CD4-positive, alpha-beta memory T cell (primary cell): ENCODE data around the gene KIF26B. TPM values are rescaled to one million over a fixed set of nuclear protein-coding genes. Genes with fewer than 3 reads are reported as not detected.

Experiments
- CTCF ChIA-PET: fragments of 350-600 bp; sonication (Branson Sonifier 250); formaldehyde crosslinking; loops from one replicate; lab custom pipeline; 2021; ENCODE audit warnings: inconsistent platforms; ENCODE audit not compliant: partially characterized antibody; lab: Charles Lee
- POLR2A ChIA-PET: fragments of 350-600 bp; sonication (Branson Sonifier 250); formaldehyde crosslinking; loops from one replicate; lab custom pipeline; 2021; ENCODE audit not compliant: partially characterized antibody; lab: Charles Lee
- DNase-seq, 5 donors: peaks; one replicate each; pipeline versions ENCODE4 v3.0.0 to v3.0.0-alpha.2; 2020 to 2022; ENCODE audit warnings: mixed read lengths in 1 of 5
- H3K27ac ChIP-seq: one replicate; pipeline ENCODE4 v1.7.0; 2013; ENCODE audit warnings: low read depth, low read length
- H3K27me3 ChIP-seq: 2 replicates; pipeline ENCODE4 v1.7.0; 2013; ENCODE audit warnings: mild to moderate bottlenecking, low read length, moderate library complexity; ENCODE audit not compliant: insufficient read depth
- H3K36me3 ChIP-seq: 2 replicates; pipeline ENCODE4 v1.7.0; 2013; ENCODE audit warnings: mild to moderate bottlenecking, low read length, moderate library complexity; ENCODE audit not compliant: insufficient read depth
- H3K4me1 ChIP-seq: 2 replicates; pipeline ENCODE4 v1.7.0; 2013; ENCODE audit warnings: mild to moderate bottlenecking, low read length, moderate library complexity; ENCODE audit not compliant: insufficient read depth
- H3K4me3 ChIP-seq, 2 donors: one replicate each; pipeline ENCODE4 v1.7.0; 2013; ENCODE audit warnings: low read length in 2 of 2, mild to moderate bottlenecking in 1 of 2
- H3K9me3 ChIP-seq, 2 donors: one replicate each; pipeline ENCODE4 v1.7.0; 2013; ENCODE audit warnings: low read length in 2 of 2, control low read depth in 1 of 2; ENCODE audit not compliant: control insufficient read depth in 1 of 2
- H3K27ac Mint-ChIP-seq, 7 donors: one replicate each; pipeline ENCODE4 v1.8.0; 2020 to 2021; ENCODE audit warnings: mixed read lengths in 7 of 7, mild to moderate bottlenecking in 6 of 7, inconsistent platforms in 3 of 7, moderate library complexity in 3 of 7
- H3K27me3 Mint-ChIP-seq, 2 donors: one replicate each; pipeline ENCODE4 v1.8.0; 2020 to 2021; ENCODE audit warnings: mixed read lengths in 2 of 2
- H3K36me3 Mint-ChIP-seq, 2 donors: one replicate each; pipeline ENCODE4 v1.8.0; 2020 to 2021; ENCODE audit warnings: mixed read lengths in 2 of 2, inconsistent platforms in 1 of 2, mild to moderate bottlenecking in 1 of 2
- H3K4me1 Mint-ChIP-seq, 4 donors: one replicate each; pipeline ENCODE4 v1.8.0; 2020 to 2021; ENCODE audit warnings: mixed read lengths in 4 of 4, mild to moderate bottlenecking in 1 of 4
- H3K4me3 Mint-ChIP-seq, 8 donors: one replicate each; pipeline ENCODE4 v1.8.0; 2020 to 2021; ENCODE audit warnings: mixed read lengths in 8 of 8, mild to moderate bottlenecking in 7 of 8, moderate library complexity in 6 of 8, inconsistent platforms in 3 of 8
- H3K9me3 Mint-ChIP-seq, 8 donors: one replicate each; pipeline ENCODE4 v1.8.0; 2020 to 2021; ENCODE audit warnings: mixed read lengths in 8 of 8, mild to moderate bottlenecking in 5 of 8, inconsistent platforms in 3 of 8, moderate library complexity in 1 of 8
- intact Hi-C: fragments of 100-400 bp; cut with micrococcal nuclease; formaldehyde crosslinking; loops from one replicate; pipeline ENCODE4 v1.15.1; 2023
- polyA plus RNA-seq, 2 donors: library from polyadenylated mRNA; unstranded; fragments of 300-500 nt; fragmentation: Illumina TruSeq; gene quantifications; one replicate each; pipeline ENCODE4 v1.2.3, GENCODE V29; 2021
- total RNA-seq, 2 experiments: library from RNA; stranded (reverse); gene quantifications; one replicate each; pipeline ENCODE4 v1.2.3, GENCODE V29; 2021

Gene KIF26B
- total and polyA plus RNA-seq, 4 experiments from 2014 or later: 0.10 TPM; not detected in 3

- H3K27ac ChIP-seq: no peak overlapping the region
- H3K4me1 Mint-ChIP-seq: no peaks in the 10 kb centered on the region
- H3K9me3 Mint-ChIP-seq: peaks cover 0 to 21% (median 6%) of the 10 kb centered on the region in 8 donors
- H3K4me3 ChIP-seq: no peak overlapping the region
- H3K4me1 ChIP-seq: no peaks in the 10 kb centered on the region
- no peaks in the 10 kb centered on the region for H3K36me3 Mint-ChIP-seq
- CTCF ChIA-PET: no interaction called here
- H3K27ac Mint-ChIP-seq: no peak overlapping the region
- no peaks in the 10 kb centered on the region for H3K36me3 ChIP-seq
- intact Hi-C loops: no loop called here
- no peaks in the 10 kb centered on the region for H3K9me3 ChIP-seq
- H3K4me3 Mint-ChIP-seq: no peak overlapping the region
- H3K27me3 Mint-ChIP-seq: no peaks in the 10 kb centered on the region
- POLR2A ChIA-PET: no interaction called here
- no peak for DNase-seq
- H3K27me3 ChIP-seq: no peaks in the 10 kb centered on the region
Measured at GRCh38 chr1:245682638-245683628, 528.1 kb downstream of the KIF26B start.

GRCh38 chr1:245683676-245684075, 528.9 kb downstream of the KIF26B start:
- intact Hi-C loops: no loop called here
- no peaks in the 10 kb centered on the region for H3K27me3 Mint-ChIP-seq
- no peaks in the 10 kb centered on the region for H3K36me3 ChIP-seq
- peaks cover 0 to 21% (median 6%) of the 10 kb centered on the region in 8 donors for H3K9me3 Mint-ChIP-seq
- H3K4me1 Mint-ChIP-seq: no peaks in the 10 kb centered on the region
- no peak overlapping the region for H3K27ac ChIP-seq
- H3K36me3 Mint-ChIP-seq: no peaks in the 10 kb centered on the region
- POLR2A ChIA-PET: no interaction called here
- CTCF ChIA-PET: no interaction called here
- H3K27ac Mint-ChIP-seq: peak overlapping the region in 1 of 7 donors; percentile 43
- no peaks in the 10 kb centered on the region for H3K4me1 ChIP-seq
- no peaks in the 10 kb centered on the region for H3K9me3 ChIP-seq
- no peak for DNase-seq
- H3K27me3 ChIP-seq: no peaks in the 10 kb centered on the region
- no peak overlapping the region for H3K4me3 ChIP-seq
- no peak overlapping the region for H3K4me3 Mint-ChIP-seq

DNA sequence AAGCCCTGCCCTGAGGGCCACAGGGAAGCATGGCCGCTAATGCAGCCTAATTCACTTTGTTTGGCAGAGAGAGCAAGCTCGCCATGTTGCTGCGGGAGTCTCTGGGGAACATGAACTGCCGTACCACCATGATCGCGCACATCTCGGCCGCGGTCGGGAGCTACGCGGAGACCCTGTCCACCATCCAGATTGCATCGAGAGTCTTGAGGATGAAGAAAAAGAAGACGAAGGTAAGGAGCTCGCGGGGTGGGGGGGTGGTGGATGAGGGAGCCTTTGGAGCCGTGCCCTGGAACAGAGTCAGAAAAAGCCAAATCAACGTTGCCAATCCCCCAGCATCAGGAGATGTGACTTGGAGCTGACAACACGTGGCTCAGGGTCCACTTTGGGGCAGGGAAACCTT, 529.4 kb downstream of the KIF26B start:
- Mint-ChIP-seq H3K36me3 (no peaks in the 10 kb centered on the region), H3K27ac (no peak overlapping the region), H3K27me3 (no peaks in the 10 kb centered on the region), H3K4me3 (no peak overlapping the region), H3K9me3 (peaks cover 0 to 20% (median 6%) of the 10 kb centered on the region in 8 donors), H3K4me1 (no peaks in the 10 kb centered on the region)
- H3K27ac ChIP-seq: no peak overlapping the region
- ChIA-PET POLR2A (no interaction called here), CTCF (no interaction called here)
- H3K4me1 ChIP-seq: no peaks in the 10 kb centered on the region
- no peak overlapping the region for H3K4me3 ChIP-seq
- no peaks in the 10 kb centered on the region for H3K27me3 ChIP-seq
- intact Hi-C loops: no loop called here
- no peaks in the 10 kb centered on the region for H3K9me3 ChIP-seq
- no peak for DNase-seq
- H3K36me3 ChIP-seq: no peaks in the 10 kb centered on the region

GRCh38 chr1:245684571-245684970, 529.8 kb downstream of the KIF26B start:
- H3K4me3 ChIP-seq: no peak overlapping the region
- Mint-ChIP-seq H3K27ac (no peak overlapping the region), H3K4me3 (no peak overlapping the region), H3K27me3 (no peaks in the 10 kb centered on the region), H3K9me3 (peaks cover 0 to 23% (median 6%) of the 10 kb centered on the region in 8 donors), H3K4me1 (no peaks in the 10 kb centered on the region), H3K36me3 (no peaks in the 10 kb centered on the region)
- H3K9me3 ChIP-seq: no peaks in the 10 kb centered on the region
- H3K4me1 ChIP-seq: no peaks in the 10 kb centered on the region
- intact Hi-C loops: no loop called here
- H3K36me3 ChIP-seq: no peaks in the 10 kb centered on the region
- CTCF ChIA-PET: no interaction called here
- no peak for DNase-seq
- H3K27me3 ChIP-seq: no peaks in the 10 kb centered on the region
- no peak overlapping the region for H3K27ac ChIP-seq
- POLR2A ChIA-PET: no interaction called here

GRCh38 chr1:245685111-245685810, 530.5 kb downstream of the KIF26B start:
- H3K36me3 Mint-ChIP-seq: no peaks in the 10 kb centered on the region
- POLR2A ChIA-PET: no interaction called here
- H3K9me3 ChIP-seq: no peaks in the 10 kb centered on the region

DNA sequence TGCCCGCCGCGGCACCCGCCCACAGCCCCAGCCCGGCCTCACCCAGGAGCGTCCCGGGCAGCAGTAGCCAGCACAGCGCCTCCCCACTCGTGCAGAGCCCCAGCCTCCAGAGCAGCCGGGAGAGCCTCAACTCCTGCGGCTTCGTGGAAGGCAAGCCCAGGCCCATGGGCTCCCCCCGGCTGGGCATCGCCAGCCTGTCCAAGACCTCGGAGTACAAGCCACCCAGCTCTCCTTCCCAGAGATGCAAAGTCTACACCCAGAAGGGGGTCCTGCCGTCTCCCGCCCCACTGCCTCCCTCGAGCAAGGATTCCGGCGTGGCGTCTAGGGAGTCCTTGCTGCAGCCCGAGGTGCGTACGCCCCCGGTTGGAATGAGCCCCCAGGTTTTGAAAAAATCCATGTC, 531.2 kb downstream of the KIF26B start:
- no peaks in the 10 kb centered on the region for H3K27me3 ChIP-seq
- Mint-ChIP-seq H3K4me1 (no peaks in the 10 kb centered on the region), H3K27me3 (no peaks in the 10 kb centered on the region), H3K4me3 (no peak overlapping the region), H3K9me3 (peaks cover 0 to 22% (median 2%) of the 10 kb centered on the region in 8 donors), H3K27ac (no peak overlapping the region), H3K36me3 (no peaks in the 10 kb centered on the region)
- no peak overlapping the region for H3K4me3 ChIP-seq
- no peak for DNase-seq
- ChIA-PET CTCF (no interaction called here), POLR2A (no interaction called here)
- intact Hi-C loops: no loop called here
- H3K4me1 ChIP-seq: no peaks in the 10 kb centered on the region
- no peaks in the 10 kb centered on the region for H3K36me3 ChIP-seq
- no peak overlapping the region for H3K27ac ChIP-seq
- H3K9me3 ChIP-seq: no peaks in the 10 kb centered on the region

More at GRCh38 chr1:245685111-245685810, 530.5 kb downstream of the KIF26B start:
- Histone ChIP-seq H3K4me1 (no peaks in the 10 kb centered on the region), H3K27me3 (no peaks in the 10 kb centered on the region), H3K4me3 (no peak overlapping the region), H3K36me3 (no peaks in the 10 kb centered on the region), H3K27ac (no peak overlapping the region)
- intact Hi-C loops: no loop called here
- H3K27ac Mint-ChIP-seq: no peak overlapping the region
- CTCF ChIA-PET: no interaction called here
- no peak overlapping the region for H3K4me3 Mint-ChIP-seq
- no peaks in the 10 kb centered on the region for H3K27me3 Mint-ChIP-seq
- no peak for DNase-seq
- H3K4me1 Mint-ChIP-seq: no peaks in the 10 kb centered on the region
- H3K9me3 Mint-ChIP-seq: peaks cover 0 to 24% (median 5%) of the 10 kb centered on the region in 8 donors

DNA sequence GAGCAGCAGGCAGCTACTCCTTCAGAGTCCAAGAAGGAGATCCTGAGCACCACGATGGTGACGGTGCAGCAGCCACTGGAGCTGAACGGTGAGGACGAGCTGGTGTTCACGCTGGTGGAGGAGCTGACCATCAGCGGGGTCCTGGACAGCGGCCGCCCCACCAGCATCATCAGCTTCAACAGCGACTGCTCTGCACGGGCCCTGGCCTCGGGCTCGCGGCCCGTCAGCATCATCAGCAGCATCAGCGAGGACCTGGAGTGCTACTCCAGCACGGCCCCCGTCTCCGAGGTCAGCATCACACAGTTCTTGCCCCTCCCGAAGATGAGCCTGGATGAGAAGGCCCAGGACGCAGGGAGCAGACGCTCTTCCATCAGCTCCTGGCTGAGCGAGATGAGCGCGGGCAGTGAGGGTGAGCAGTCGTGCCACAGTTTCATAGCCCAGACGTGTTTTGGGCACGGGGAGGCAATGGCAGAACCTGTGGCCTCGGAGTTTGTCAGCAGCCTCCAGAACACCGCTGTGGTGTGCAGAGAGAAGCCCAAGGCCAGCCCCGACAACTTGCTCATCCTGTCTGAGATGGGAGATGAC, 531.8 kb downstream of the KIF26B start:
- CTCF ChIA-PET: no interaction called here
- H3K9me3 Mint-ChIP-seq: peaks cover 0 to 25% (median 2%) of the 10 kb centered on the region in 8 donors
- H3K27ac ChIP-seq: no peak overlapping the region
- H3K36me3 ChIP-seq: no peaks in the 10 kb centered on the region
- POLR2A ChIA-PET: no interaction called here
- no peaks in the 10 kb centered on the region for H3K4me1 Mint-ChIP-seq
- no peaks in the 10 kb centered on the region for H3K27me3 ChIP-seq
- no peak overlapping the region for H3K4me3 ChIP-seq
- no peaks in the 10 kb centered on the region for H3K4me1 ChIP-seq
- H3K27ac Mint-ChIP-seq: no peak overlapping the region
- intact Hi-C loops: no loop called here
- H3K4me3 Mint-ChIP-seq: no peak overlapping the region
- H3K27me3 Mint-ChIP-seq: no peaks in the 10 kb centered on the region
- no peaks in the 10 kb centered on the region for H3K9me3 ChIP-seq
- no peaks in the 10 kb centered on the region for H3K36me3 Mint-ChIP-seq
- DNase-seq: no peak
